Left renal cortex interstitium (tissue), 4 donors: ENCODE data around the gene TAAR1. TPM values are rescaled to one million over a fixed set of nuclear protein-coding genes. Genes with fewer than 3 reads are reported as not detected.
"Not testable (repeated sequence)": the region's sequence is repeated elsewhere in the genome, so short reads cannot be mapped to it uniquely, and the experiment has no call there.

Experiments
- DNase-seq, 4 donors: peaks; one replicate each; pipeline ENCODE4 v3.0.0-alpha.2; 2013; ENCODE audit warnings: low read depth in 4 of 4, low spot score in 2 of 4, missing footprints in 1 of 4
- polyA plus RNA-seq, 4 donors: library from polyadenylated mRNA; unstranded; fragments of 120-200 nt; gene quantifications; one replicate each; pipeline ENCODE4 v1.2.1, GENCODE V29; 2013; ENCODE audit not compliant: insufficient read length in 4 of 4

The TAAR1 gene
- polyA plus RNA-seq, 4 donors = not detected

DNA sequence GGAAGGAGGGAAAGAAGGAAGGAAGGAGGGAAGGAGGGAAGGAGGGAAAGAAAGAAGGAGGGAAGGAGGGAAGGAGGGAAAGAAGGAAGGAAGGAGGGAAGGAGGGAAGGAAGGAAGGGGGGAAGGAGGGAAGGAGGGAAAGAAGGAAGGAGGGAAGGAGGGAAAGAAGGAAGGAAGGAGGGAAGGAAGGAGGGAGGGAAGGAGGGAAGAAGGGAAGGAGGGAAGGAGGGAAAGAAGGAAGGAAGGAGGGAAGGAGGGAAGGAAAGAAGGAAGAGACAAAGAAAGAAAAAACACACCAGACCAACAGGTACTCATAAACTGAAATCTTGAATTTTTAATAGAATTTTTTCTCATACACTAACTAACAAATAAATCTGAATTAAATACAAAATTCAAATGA is 58.1 kb downstream of the TAAR1 start:
- not testable (repeated sequence) for DNase-seq

DNA sequence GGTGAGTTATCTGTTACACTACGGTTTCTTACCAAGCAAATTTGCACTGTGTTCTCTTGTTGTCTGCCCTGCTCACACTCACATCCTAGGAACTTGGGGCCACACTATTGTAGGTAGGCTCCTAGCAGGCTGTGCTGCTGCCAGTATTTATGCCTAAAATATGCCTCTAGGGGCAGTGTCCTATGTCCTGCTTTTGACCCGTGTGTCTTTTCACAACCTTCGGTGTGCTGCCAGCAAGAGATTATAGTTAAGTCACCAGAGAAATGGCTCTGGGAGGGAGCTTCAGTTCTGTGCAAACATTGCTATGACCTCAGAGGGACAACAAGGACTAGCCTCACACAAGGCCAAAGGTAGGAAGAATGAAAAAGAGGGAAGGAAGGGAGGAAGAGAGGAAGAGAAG is 60.5 kb downstream of the TAAR1 start:
- DNase-seq = no peak

DNA sequence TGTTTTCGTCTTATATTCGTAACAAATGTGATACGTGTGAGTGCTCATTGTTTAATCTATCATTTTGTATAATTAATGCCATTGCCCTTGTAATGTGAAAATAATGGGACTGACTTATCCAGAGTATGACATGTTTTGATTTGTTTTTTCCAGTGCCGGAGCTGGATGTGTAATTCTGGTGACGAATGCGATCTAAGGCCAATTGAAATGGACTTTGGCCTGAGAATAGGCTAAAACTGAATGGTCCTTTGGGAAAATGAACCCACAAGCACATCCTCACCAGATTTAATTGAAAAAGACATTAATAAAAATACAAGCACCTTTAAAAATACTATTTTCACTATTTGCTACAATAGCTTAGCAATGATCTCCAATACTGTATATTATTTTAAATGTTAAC is 62.8 kb downstream of the TAAR1 start:
- DNase-seq = no peak

Other genes starting within 250 kb of the TAAR1 start
- 100 to 1,000 TPM in 1 of 4 donors, 10 to 100 TPM in 3; 80.2 to 101 (median 86.0) TPM for gene STX7, start 146.1 kb downstream of the TAAR1 start, polyA plus RNA-seq
- not detected for gene TAAR9, start 120.9 kb downstream of the TAAR1 start, polyA plus RNA-seq
- not detected for gene TAAR8, start 106.5 kb downstream of the TAAR1 start, polyA plus RNA-seq
- under 1 TPM in 1 of 4 donors, not detected in 3; 0.16 TPM for gene TAAR6, start 88.9 kb downstream of the TAAR1 start, polyA plus RNA-seq
- not detected for gene TAAR5, start 69.4 kb downstream of the TAAR1 start, polyA plus RNA-seq
- not detected for gene TAAR2, start 34.9 kb downstream of the TAAR1 start, polyA plus RNA-seq
- gene VNN1, start 54.9 kb upstream of the TAAR1 start, polyA plus RNA-seq = under 1 TPM; 0.08 to 0.37 (median 0.18) TPM
- gene VNN2, start 98.7 kb upstream of the TAAR1 start, polyA plus RNA-seq = 1 to 10 TPM; 1.8 to 4.0 (median 2.7) TPM
- 10 to 100 TPM; 27.8 to 35.7 (median 34.4) TPM for gene SLC18B1, start 139.5 kb upstream of the TAAR1 start, polyA plus RNA-seq
- 1,000 to 10,000 TPM; 1,653 to 2,203 (median 1,960) TPM for gene RPS12, start 155.4 kb upstream of the TAAR1 start, polyA plus RNA-seq